ENCODE data around the gene ADI1.
"Not testable (repeated sequence)": the region's sequence is repeated elsewhere in the genome, so short reads cannot be mapped to it uniquely, and the experiment has no call there.

The ADI1 gene

GRCh38 chr2:3459185-3460015, 59.9 kb downstream of the ADI1 start:
- FAIRE-seq, result no peak
- no peak for DNase-seq (ENCODE audit: insufficient read length)
- TF ChIP-seq POLR2A (IDR thresholded peaks at IDR 0.05; ENCODE audit: low read depth, low read length), result no peak
- no peak for TF ChIP-seq POLR2AphosphoS5 (IDR thresholded peaks at IDR 0.05; ENCODE audit: low read depth, low read length)
- TF ChIP-seq TAF1 (IDR thresholded peaks at IDR 0.05; ENCODE audit: borderline replicate concordance, low read depth, low read length), result no peak

DNA sequence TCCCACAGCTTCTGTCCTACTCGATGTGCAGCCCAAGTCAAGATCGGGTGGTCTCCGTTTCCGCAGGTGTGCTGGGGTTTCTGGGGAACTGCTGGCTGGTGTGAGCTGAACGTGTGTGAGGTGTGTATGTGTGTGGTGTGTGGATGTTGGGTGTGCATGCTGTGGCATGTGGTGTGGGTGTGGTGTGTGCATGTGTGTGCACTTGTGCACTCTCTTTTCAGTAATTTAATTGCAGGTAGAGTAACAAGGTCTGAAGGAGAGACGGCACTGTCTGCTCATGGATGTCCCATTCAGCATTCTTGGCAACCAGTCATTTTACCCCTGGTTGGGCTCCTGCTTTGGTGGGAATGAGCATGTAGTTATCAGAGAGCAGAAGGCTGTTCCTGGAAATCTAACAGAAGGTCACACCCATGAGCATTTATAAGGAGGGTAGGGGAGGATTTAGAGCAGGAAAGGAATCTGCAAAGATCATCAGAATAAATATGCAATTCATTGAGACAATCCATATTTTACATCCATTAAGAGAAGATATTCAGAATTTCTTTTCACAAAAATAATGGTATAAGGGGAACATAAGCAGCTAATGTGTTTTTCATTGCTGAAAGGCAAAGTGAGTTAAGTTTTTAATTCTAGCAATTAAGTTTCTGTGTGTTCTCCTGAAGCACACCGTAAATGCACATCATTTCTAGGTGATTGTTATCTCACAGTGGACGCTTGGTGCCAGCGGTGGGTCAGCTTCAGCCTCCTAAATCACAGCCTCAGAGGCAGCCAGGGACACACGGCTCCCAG, 60.7 kb downstream of the ADI1 start:
- TF ChIP-seq TAF1 (IDR thresholded peaks at IDR 0.05; ENCODE audit: borderline replicate concordance, low read depth, low read length) (no peak), POLR2A (IDR thresholded peaks at IDR 0.05; ENCODE audit: low read depth, low read length) (no peak), POLR2AphosphoS5 (IDR thresholded peaks at IDR 0.05; ENCODE audit: low read depth, low read length) (no peak)
- FAIRE-seq (no peak), DNase-seq (ENCODE audit: insufficient read length) (no peak)

DNA sequence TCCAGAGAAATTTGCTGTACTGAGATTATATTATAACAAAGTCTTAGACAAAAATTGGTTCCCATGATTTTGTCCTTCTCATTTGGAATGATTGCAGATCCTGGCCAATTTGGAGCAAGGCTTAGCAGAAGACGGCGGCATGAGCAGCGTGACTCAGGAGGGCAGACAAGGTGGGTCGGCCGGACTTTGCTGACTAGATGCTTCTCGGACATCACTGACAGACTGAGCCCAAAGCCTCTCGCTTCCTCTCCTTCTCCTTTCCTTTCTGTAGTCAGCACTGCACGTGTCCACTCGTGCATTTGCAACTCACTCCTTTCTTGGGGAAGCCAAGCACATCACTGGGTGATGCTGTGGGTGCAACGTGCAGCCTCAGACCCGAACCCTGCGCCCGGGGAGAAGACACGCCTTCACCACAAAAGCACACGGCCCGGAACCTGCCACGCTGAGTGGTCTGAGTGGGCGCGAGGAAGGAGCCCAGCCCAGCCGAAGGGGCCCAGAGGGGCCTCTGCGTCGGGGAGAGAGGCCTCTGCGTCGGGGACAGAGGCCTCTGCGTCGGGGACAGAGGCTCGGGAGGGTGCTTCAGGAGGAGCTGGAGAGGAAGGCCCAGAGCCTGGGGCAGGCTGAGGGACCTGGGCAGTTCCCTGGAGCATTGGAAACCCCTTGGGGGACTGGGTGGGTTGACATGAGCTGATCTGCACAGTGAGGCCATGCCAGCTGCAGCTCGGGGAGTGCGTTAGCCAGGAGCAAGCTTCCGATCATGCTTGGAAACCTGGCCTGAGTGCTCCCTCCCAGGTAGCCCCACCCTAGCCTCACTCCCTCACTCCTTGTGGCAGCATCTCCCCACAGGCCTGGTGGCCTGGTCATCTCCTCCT, 61.6 kb downstream of the ADI1 start:
- TF ChIP-seq TAF1 (IDR thresholded peaks at IDR 0.05; ENCODE audit: borderline replicate concordance, low read depth, low read length) (no peak), POLR2A (IDR thresholded peaks at IDR 0.05; ENCODE audit: low read depth, low read length) (no peak), POLR2AphosphoS5 (IDR thresholded peaks at IDR 0.05; ENCODE audit: low read depth, low read length) (no peak)
- no peak for FAIRE-seq
- DNase-seq (ENCODE audit: insufficient read length), result no peak

- DNase-seq (ENCODE audit: insufficient read length) (no peak), FAIRE-seq (no peak)
- TF ChIP-seq TAF1 (IDR thresholded peaks at IDR 0.05; ENCODE audit: borderline replicate concordance, low read depth, low read length) (no peak), POLR2A (IDR thresholded peaks at IDR 0.05; ENCODE audit: low read depth, low read length) (no peak)
Observed at GRCh38 chr2:3456125-3456524, 63.2 kb downstream of the ADI1 start.

- no peak for DNase-seq (ENCODE audit: insufficient read length)
- TF ChIP-seq TAF1 (IDR thresholded peaks at IDR 0.05; ENCODE audit: borderline replicate concordance, low read depth, low read length), result no peak
- FAIRE-seq, result no peak
Observed at GRCh38 chr2:3454802-3455201, 64.5 kb downstream of the ADI1 start.

GRCh38 chr2:3454005-3454404, 65.3 kb downstream of the ADI1 start:
- not testable (repeated sequence) for FAIRE-seq; DNase-seq (ENCODE audit: insufficient read length)

GRCh38 chr2:3453190-3453999, 65.9 kb downstream of the ADI1 start:
- TF ChIP-seq POLR2A (IDR thresholded peaks at IDR 0.05; ENCODE audit: low read depth, low read length), result no peak
- TF ChIP-seq POLR2AphosphoS5 (IDR thresholded peaks at IDR 0.05; ENCODE audit: low read depth, low read length), result no peak
- no peak for TF ChIP-seq TAF1 (IDR thresholded peaks at IDR 0.05; ENCODE audit: borderline replicate concordance, low read depth, low read length)
- no peak for FAIRE-seq
- DNase-seq (ENCODE audit: insufficient read length), result no peak

DNA sequence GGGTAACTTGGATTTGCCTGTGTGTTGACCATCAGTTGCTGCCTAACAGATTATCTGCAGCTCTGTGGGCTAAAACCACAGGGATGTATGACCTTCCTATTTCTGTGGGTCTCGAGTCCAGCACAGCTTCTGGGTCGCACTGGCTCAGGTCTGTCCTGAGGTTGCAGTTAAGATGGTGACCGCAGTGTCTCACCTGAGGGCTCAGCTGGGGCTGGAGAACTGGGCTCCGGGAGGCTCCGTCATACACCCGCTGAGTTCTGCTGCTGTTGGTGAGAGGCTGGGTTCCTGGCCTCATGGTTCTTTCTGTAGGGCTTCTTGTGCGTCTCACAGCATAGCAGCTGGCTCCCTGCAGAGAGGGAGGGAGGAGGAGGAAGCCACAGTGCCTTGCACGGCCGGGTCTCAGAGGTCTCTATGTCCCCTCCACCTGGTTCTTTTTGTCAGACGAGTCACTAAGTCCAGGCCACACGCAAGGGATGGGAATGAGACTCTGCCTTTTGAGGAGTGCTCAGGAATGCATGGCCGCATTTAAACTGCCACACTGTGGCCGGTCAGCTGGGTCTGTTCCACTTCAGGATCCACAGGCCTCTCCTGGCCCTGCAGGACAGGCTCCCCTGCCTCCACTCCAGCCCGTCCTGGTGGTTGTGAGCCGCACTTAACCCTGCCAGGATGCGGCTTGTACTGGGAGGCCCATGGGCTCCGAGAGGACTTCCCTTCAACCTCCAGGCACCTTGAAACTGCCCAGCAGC, 67.2 kb downstream of the ADI1 start:
- FAIRE-seq (no peak), DNase-seq (ENCODE audit: insufficient read length) (no peak)
- no peak for TF ChIP-seq TAF1 (IDR thresholded peaks at IDR 0.05; ENCODE audit: borderline replicate concordance, low read depth, low read length)

DNA sequence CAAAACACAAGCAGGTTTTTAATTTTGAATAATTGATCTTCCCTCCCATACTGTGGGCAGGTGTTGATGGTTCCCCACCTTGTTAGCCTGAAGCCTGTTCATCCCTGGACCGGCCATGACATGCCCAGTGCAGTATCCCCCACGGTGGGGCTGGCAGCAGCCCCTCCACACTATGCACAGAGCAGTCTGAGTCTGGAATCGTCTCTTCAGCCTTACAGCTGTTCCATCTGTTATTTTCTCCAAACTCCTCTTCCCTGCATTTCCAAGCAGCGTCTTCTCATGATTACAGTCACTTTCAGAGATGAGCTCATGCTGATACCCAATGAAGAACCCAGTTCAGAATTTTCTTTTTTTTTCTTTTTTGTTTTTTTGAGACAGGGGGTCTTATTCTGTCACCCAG, 68.2 kb downstream of the ADI1 start:
- FAIRE-seq, result no peak

DNA sequence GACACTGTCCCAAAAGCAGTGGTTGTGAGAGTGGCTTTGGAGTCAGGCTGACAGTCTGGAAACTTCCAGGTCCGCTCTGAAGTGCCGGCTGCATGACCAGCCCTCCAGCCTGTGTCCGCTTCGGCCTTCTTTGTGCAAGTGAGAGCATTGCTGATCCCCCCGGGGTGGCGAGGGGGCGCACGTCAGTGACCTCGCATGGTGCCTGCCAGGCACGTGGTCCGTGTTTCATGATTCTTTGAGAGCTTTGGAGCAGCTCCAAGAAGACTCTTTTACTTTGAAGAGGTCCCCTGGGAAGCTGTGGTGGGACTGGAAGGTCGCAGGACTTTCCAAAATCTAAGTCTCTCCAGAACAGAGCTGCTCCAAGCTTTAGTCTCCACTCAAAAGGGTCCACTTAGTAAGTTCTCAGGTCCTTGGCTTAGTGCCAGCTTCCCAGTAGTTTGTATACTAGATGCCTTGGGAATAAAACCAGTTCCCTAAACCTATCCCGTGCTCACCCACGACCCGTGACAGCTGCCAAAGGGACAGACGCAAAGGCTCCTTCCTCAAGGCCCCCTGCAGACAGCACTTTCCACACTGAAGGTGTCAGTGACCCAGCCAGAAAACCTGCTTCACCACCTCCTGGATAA, 68.8 kb downstream of the ADI1 start:
- DNase-seq (ENCODE audit: insufficient read length) (no peak), FAIRE-seq (no peak)
- TF ChIP-seq POLR2AphosphoS5 (IDR thresholded peaks at IDR 0.05; ENCODE audit: low read depth, low read length) (no peak), POLR2A (IDR thresholded peaks at IDR 0.05; ENCODE audit: low read depth, low read length) (no peak), TAF1 (IDR thresholded peaks at IDR 0.05; ENCODE audit: borderline replicate concordance, low read depth, low read length) (no peak)

More for the DNA sequence above, 68.2 kb downstream of the ADI1 start:
- no peak for DNase-seq (ENCODE audit: insufficient read length)
- TF ChIP-seq POLR2A (IDR thresholded peaks at IDR 0.05; ENCODE audit: low read depth, low read length) (no peak), POLR2AphosphoS5 (IDR thresholded peaks at IDR 0.05; ENCODE audit: low read depth, low read length) (no peak), TAF1 (IDR thresholded peaks at IDR 0.05; ENCODE audit: borderline replicate concordance, low read depth, low read length) (no peak)

Measured in GM12892 (cell line).